ENCODE measurements around the gene FCF1. TPM values are rescaled to one million over a fixed set of nuclear protein-coding genes. Genes with fewer than 3 reads are reported as not detected.

Gene FCF1
- total RNA-seq, 1 donor from 2014 or later: 68.2 TPM

GRCh38 chr14:74684434-74684833 is 28.5 kb upstream of the FCF1 start:
- Mint-ChIP-seq H3K27me3 (ENCODE audit: insufficient read depth) (no peaks in the 10 kb centered on the region), H3K4me3 (no peak overlapping the region), H3K27ac (no peak overlapping the region), H3K4me1 (ENCODE audit: low read depth) (peaks cover 6% of the 10 kb centered on the region), H3K9me3 (no peaks in the 10 kb centered on the region), H3K36me3 (ENCODE audit: low read depth) (peaks cover 43% of the 10 kb centered on the region)
- DNase-seq (ENCODE audit: low spot score): no peak
- intact Hi-C loops (cut with micrococcal nuclease): no loop called here

- no peak overlapping the region for H3K27ac Mint-ChIP-seq
- intact Hi-C loops (cut with micrococcal nuclease): no loop called here
- no peaks in the 10 kb centered on the region for H3K27me3 Mint-ChIP-seq (ENCODE audit: insufficient read depth)
- H3K36me3 Mint-ChIP-seq (ENCODE audit: low read depth): peaks cover 43% of the 10 kb centered on the region
- H3K4me3 Mint-ChIP-seq: no peak overlapping the region
- no peak for DNase-seq (ENCODE audit: low spot score)
- peaks cover 6% of the 10 kb centered on the region for H3K4me1 Mint-ChIP-seq (ENCODE audit: low read depth)
- no peaks in the 10 kb centered on the region for H3K9me3 Mint-ChIP-seq
These were observed 27.9 kb upstream of the FCF1 start for GRCh38 chr14:74685056-74685455.

GRCh38 chr14:74685921-74686678 is 26.8 kb upstream of the FCF1 start:
- H3K36me3 Mint-ChIP-seq (ENCODE audit: low read depth): peaks cover 45% of the 10 kb centered on the region
- no peak overlapping the region for H3K4me3 Mint-ChIP-seq
- no peaks in the 10 kb centered on the region for H3K27me3 Mint-ChIP-seq (ENCODE audit: insufficient read depth)
- peaks cover 6% of the 10 kb centered on the region for H3K4me1 Mint-ChIP-seq (ENCODE audit: low read depth)
- H3K9me3 Mint-ChIP-seq: no peaks in the 10 kb centered on the region
- no peak for DNase-seq (ENCODE audit: low spot score)
- H3K27ac Mint-ChIP-seq: no peak overlapping the region
- intact Hi-C loops (cut with micrococcal nuclease): no loop called here

GRCh38 chr14:74691456-74691855 is 21.5 kb upstream of the FCF1 start:
- DNase-seq (ENCODE audit: low spot score): no peak
- Mint-ChIP-seq H3K4me3 (no peak overlapping the region), H3K27me3 (ENCODE audit: insufficient read depth) (no peaks in the 10 kb centered on the region), H3K36me3 (ENCODE audit: low read depth) (peaks cover 23% of the 10 kb centered on the region), H3K27ac (no peak overlapping the region), H3K9me3 (no peaks in the 10 kb centered on the region), H3K4me1 (ENCODE audit: low read depth) (peaks cover 7% of the 10 kb centered on the region)
- intact Hi-C loops (cut with micrococcal nuclease): no loop called here

- no peak for DNase-seq (ENCODE audit: low spot score)
- Mint-ChIP-seq H3K9me3 (no peaks in the 10 kb centered on the region), H3K27ac (no peak overlapping the region), H3K4me3 (no peak overlapping the region), H3K4me1 (ENCODE audit: low read depth) (peaks cover 7% of the 10 kb centered on the region), H3K36me3 (ENCODE audit: low read depth) (peaks cover 26% of the 10 kb centered on the region), H3K27me3 (ENCODE audit: insufficient read depth) (no peaks in the 10 kb centered on the region)
- intact Hi-C loops (cut with micrococcal nuclease): no loop called here
These were observed 19.8 kb upstream of the FCF1 start for GRCh38 chr14:74693191-74693590.

GRCh38 chr14:74695406-74695805 is 17.5 kb upstream of the FCF1 start:
- H3K27me3 Mint-ChIP-seq (ENCODE audit: insufficient read depth): no peaks in the 10 kb centered on the region
- no peak for DNase-seq (ENCODE audit: low spot score)
- H3K4me1 Mint-ChIP-seq (ENCODE audit: low read depth): peaks cover 7% of the 10 kb centered on the region
- H3K36me3 Mint-ChIP-seq (ENCODE audit: low read depth): peaks cover 22% of the 10 kb centered on the region
- no peak overlapping the region for H3K4me3 Mint-ChIP-seq
- intact Hi-C loops (cut with micrococcal nuclease): no loop called here
- no peak overlapping the region for H3K27ac Mint-ChIP-seq
- H3K9me3 Mint-ChIP-seq: no peaks in the 10 kb centered on the region

- Mint-ChIP-seq H3K4me3 (no peak overlapping the region), H3K27me3 (ENCODE audit: insufficient read depth) (no peaks in the 10 kb centered on the region), H3K4me1 (ENCODE audit: low read depth) (peaks cover 7% of the 10 kb centered on the region), H3K36me3 (ENCODE audit: low read depth) (peaks cover 18% of the 10 kb centered on the region), H3K9me3 (no peaks in the 10 kb centered on the region), H3K27ac (no peak overlapping the region)
- no peak for DNase-seq (ENCODE audit: low spot score)
- intact Hi-C loops (cut with micrococcal nuclease): no loop called here
These were observed 15.9 kb upstream of the FCF1 start for GRCh38 chr14:74697011-74697410.

GRCh38 chr14:74697543-74697942 is 15.4 kb upstream of the FCF1 start:
- Mint-ChIP-seq H3K27me3 (ENCODE audit: insufficient read depth) (no peaks in the 10 kb centered on the region), H3K9me3 (peaks cover under 1% of the 10 kb centered on the region), H3K4me1 (ENCODE audit: low read depth) (peaks cover 7% of the 10 kb centered on the region), H3K36me3 (ENCODE audit: low read depth) (peaks cover 18% of the 10 kb centered on the region), H3K27ac (no peak overlapping the region), H3K4me3 (no peak overlapping the region)
- intact Hi-C loops (cut with micrococcal nuclease): no loop called here
- DNase-seq (ENCODE audit: low spot score): no peak

- DNase-seq (ENCODE audit: low spot score): no peak
- peaks cover 5% of the 10 kb centered on the region for H3K9me3 Mint-ChIP-seq
- intact Hi-C loops (cut with micrococcal nuclease): no loop called here
- peaks cover 23% of the 10 kb centered on the region for H3K36me3 Mint-ChIP-seq (ENCODE audit: low read depth)
- no peak overlapping the region for H3K4me3 Mint-ChIP-seq
- H3K27ac Mint-ChIP-seq: no peak overlapping the region
- peaks cover 7% of the 10 kb centered on the region for H3K4me1 Mint-ChIP-seq (ENCODE audit: low read depth)
- H3K27me3 Mint-ChIP-seq (ENCODE audit: insufficient read depth): no peaks in the 10 kb centered on the region
These were observed 15.0 kb upstream of the FCF1 start for GRCh38 chr14:74697976-74698375.

- no peak overlapping the region for H3K4me3 Mint-ChIP-seq
- H3K27me3 Mint-ChIP-seq (ENCODE audit: insufficient read depth): no peaks in the 10 kb centered on the region
- H3K4me1 Mint-ChIP-seq (ENCODE audit: low read depth): peaks cover 7% of the 10 kb centered on the region
- intact Hi-C loops (cut with micrococcal nuclease): no loop called here
- DNase-seq (ENCODE audit: low spot score): no peak
- H3K36me3 Mint-ChIP-seq (ENCODE audit: low read depth): peaks cover 24% of the 10 kb centered on the region
- peaks cover 7% of the 10 kb centered on the region for H3K9me3 Mint-ChIP-seq
- H3K27ac Mint-ChIP-seq: no peak overlapping the region
These were observed 14.5 kb upstream of the FCF1 start for GRCh38 chr14:74698465-74698864.

GRCh38 chr14:74702293-74702692 is 10.7 kb upstream of the FCF1 start:
- no peak overlapping the region for H3K4me3 Mint-ChIP-seq
- no peaks in the 10 kb centered on the region for H3K4me1 Mint-ChIP-seq (ENCODE audit: low read depth)
- intact Hi-C loops (cut with micrococcal nuclease): no loop called here
- no peaks in the 10 kb centered on the region for H3K27me3 Mint-ChIP-seq (ENCODE audit: insufficient read depth)
- DNase-seq (ENCODE audit: low spot score): no peak
- H3K9me3 Mint-ChIP-seq: peaks cover 11% of the 10 kb centered on the region
- H3K36me3 Mint-ChIP-seq (ENCODE audit: low read depth): peaks cover 28% of the 10 kb centered on the region
- no peak overlapping the region for H3K27ac Mint-ChIP-seq

GRCh38 chr14:74703043-74703442 is 9.9 kb upstream of the FCF1 start:
- Mint-ChIP-seq H3K36me3 (ENCODE audit: low read depth) (peaks cover 24% of the 10 kb centered on the region), H3K4me1 (ENCODE audit: low read depth) (no peaks in the 10 kb centered on the region), H3K4me3 (no peak overlapping the region), H3K9me3 (peaks cover 11% of the 10 kb centered on the region), H3K27ac (no peak overlapping the region), H3K27me3 (ENCODE audit: insufficient read depth) (no peaks in the 10 kb centered on the region)
- DNase-seq (ENCODE audit: low spot score): no peak
- intact Hi-C loops (cut with micrococcal nuclease): no loop called here

GRCh38 chr14:74704656-74705055 is 8.3 kb upstream of the FCF1 start:
- intact Hi-C loops (cut with micrococcal nuclease): no loop called here
- peaks cover 17% of the 10 kb centered on the region for H3K36me3 Mint-ChIP-seq (ENCODE audit: low read depth)
- H3K27ac Mint-ChIP-seq: no peak overlapping the region
- H3K4me1 Mint-ChIP-seq (ENCODE audit: low read depth): peaks cover 12% of the 10 kb centered on the region
- peaks cover 11% of the 10 kb centered on the region for H3K9me3 Mint-ChIP-seq
- H3K27me3 Mint-ChIP-seq (ENCODE audit: insufficient read depth): no peaks in the 10 kb centered on the region
- DNase-seq (ENCODE audit: low spot score): no peak
- no peak overlapping the region for H3K4me3 Mint-ChIP-seq
